Stimulated activated CD8-positive, alpha-beta memory T cell treated with anti-CD3 and anti-CD28 coated beads, Interleukin-15, amount 100 ng/mL, for 24 hours (primary cell): Measurements from ENCODE around the gene DYNC1I2.
"Not testable (repeated sequence)": the region's sequence is repeated elsewhere in the genome, so short reads cannot be mapped to it uniquely, and the experiment has no call there.

ENCODE experiments used
- DNase-seq: peaks from one replicate; pipeline ENCODE4 v3.0.0-alpha.2; 2020; ENCODE audit warnings: low read depth

Gene DYNC1I2

DNA sequence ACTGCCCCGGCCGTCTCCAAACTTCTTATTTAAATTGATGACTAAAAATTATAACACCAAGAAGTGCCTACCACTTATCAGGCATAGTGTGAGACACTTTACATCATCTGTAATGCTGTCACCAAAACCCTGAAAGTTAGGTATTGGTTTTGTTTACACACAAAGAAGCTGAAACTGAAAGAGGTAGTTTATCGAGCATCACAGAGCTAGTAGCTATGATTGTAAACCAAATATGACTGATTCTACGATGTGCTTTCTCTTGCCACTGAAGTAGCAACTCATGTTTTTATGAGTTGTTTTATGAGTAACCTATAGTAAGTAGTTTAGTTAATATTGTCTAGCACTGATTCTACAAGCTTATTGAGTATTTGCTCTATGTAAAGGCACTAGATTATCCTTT is 31.5 kb downstream of the DYNC1I2 start:
- DNase-seq, result no peak

DNA sequence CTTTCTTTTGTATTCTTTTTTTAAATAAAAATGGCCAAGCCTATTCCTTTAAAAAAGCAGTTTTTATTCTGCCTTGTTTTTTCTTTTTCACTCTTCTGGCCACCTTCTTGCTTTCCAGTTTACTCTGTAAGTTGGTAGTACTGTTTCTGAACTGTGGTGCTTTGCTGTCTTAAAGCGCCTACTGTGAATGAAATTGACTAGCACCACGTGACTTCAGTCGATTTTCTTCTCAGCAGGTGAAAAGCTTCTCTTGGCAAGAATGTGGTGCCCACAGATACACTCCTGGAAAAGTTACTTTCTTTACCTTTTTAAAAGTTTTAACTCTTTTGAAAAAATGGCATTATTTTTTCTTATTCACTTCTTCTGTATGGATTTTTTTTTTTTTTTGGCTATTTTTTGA is 32.4 kb downstream of the DYNC1I2 start:
- no peak for DNase-seq

DNA sequence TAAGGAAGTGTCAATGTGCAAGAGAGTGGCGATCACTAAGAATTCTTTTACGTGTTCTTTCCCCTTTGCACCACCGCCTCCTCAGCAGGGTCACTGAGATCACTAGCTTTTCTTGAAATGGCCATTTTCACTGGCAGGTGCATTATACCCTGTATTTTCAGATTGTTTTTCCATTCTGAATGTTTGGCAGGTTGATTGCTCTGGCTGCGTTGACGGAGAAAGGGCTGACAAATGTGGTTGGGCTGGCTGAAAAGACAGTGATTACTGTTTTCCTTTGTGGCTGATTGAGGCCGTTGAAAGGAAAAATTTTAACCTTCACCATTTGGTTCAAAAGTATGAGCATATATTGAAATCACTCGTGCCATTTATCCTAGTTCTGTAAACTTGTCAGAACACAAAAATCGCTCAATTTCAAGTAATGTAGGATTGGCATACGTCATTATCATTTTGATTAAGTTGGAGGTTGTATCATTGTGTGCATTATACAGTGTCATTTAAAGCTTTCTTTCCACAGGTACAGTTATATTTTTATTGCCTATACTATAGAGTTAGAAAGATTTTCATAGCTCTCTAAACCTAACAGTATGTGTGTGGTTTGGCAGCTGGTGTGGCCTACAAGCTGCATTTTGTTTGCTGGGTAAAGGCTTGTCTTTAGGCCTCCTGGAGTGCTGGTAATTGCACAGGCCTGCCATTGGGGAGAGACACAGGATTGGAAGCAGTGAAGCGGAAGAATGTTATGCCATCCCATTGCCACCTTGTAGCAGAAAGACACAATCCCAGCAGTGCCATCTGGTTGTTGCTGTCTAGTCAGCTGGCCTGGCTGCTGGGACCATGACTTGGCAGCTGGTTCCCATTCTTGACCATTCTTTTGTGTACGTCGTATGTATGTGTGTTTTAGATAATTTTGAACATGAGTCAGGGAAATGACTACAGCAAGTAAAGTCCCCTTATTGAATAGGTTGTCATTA is 36.7 kb downstream of the DYNC1I2 start:
- no peak for DNase-seq

DNA sequence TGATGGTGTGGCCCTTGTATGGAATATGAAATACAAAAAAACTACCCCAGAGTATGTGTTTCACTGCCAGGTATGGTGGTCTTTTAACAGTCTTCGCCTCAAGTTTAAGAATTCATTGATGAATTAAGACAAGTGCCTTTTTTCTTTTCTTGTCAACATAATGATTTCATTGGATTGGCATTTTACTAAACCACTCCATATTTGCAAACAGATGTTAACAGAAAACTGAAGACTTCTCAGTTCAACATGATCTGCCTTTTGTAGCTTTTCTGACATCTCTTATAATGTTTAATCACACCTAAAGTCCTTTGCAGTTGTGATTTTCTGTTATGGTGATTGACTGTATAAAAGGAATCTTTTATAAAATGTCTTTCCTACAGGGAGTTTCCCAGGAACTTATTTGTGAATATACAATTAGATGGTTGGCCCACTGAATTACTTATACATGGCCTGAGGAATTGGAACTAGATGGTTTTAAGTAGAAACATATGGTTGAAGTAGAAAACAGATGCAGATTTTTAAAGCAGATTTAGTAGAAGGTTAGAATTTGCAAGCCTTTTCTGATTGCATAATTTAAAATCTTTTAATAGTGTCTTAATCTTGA is 39.7 kb downstream of the DYNC1I2 start:
- DNase-seq, result no peak

DNA sequence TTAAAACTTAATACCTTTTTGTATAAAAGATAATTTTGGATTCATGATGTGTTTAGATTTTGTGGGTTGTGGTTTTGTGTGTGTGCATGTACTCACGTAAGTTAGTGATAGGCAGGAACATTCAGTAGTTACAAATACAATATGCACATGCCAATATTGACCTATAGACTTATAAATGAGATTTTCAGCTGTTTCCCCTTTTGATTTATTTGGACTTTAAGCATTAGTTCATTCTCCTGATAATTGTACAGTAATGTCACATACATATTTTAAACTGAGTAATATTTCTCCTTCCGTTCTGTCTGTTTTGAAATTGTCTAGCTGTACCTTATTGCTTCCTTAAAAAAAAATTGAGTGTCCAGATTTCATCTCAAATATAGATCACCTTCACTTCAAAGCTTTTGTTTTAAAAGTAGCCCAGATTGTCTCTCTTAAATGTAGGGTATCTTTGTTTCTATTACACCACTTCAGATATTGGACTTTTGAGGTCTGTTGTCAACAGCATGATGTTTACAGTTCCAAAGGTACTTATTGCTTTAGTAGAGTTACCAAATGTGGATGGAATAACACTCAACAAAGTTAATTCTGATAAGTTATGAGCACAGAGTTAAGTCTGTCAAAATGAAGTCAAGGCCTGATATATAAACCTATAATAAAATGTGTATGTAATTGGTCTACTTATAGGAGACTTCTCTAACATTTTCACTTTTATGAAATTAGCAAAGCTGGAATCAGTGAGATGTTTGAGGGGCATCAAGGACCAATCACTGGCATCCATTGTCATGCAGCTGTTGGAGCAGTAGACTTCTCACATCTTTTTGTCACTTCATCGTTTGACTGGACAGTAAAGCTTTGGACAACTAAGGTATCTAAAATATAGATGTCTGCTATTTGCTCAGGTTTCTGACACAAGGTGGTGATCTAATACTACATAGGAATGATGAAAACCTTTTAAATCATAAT is 42.0 kb downstream of the DYNC1I2 start:
- no peak for DNase-seq

DNA sequence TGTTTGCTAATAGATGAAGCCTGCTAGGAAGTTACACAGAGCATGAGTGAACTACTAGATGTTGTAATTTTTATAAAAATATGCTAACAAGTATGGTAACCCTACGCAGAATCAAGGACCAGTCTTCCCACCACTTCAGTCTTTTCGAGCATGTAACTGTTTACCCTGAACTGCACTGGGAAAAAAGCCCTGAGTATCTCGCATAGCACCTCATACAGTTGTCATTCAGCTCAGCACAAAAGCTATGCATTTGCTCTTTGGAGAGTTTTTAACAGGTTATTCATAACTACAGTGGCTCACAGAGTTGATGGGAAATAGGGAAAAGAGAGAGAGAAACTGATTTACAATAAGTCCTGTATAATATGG is 42.7 kb downstream of the DYNC1I2 start:
- DNase-seq, result no peak

DNA sequence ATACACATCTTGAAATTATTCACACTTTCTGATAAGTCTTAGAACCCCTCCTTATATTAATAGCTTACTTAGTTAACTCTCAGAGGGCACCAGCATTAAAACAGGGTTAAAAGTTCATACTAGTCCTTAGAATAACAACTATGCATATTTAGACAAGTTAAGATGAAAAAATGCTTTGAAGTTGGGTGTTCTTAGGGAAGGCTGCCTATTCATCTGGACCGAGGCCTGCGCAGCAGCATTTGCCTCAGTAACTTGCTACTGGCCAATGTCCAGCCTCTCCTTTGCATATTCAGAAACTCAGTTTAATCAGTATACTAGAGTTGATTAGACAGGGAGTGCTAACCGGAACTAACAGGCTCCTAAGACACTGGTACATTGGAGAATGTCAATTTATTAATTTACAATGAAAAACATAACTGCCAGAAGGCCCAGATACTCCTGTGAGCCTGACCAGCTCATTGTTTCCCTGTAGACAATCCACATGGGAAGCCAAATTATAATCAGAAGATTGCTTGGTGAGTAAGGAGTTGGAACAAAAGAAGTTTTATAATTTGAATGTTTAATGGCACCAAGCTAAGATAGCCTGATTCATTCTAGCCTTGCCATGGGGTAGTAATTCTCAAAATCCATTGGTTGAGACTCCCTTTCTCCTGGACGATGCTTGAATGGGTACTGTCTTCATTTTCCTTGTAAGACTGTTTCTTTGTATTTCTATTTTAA is 48.9 kb downstream of the DYNC1I2 start:
- DNase-seq, result no peak

DNA sequence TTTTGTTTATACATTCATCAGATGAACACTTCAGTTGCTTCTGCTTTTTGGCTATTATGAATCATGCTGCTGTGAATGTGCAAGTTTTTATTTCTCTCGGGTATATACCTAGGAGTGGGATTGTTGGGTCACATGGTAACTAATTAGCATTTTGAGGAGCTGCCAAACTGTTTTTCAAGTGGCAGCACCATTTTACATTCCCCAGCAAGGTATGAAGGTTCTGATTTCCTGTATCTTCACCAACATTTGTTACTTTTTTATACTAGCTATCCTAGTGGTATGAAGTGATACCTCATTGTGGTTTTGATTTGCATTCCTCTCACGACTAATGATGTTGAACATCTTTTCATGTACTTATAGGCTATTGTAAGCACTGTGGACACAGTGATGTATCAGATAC is 53.9 kb downstream of the DYNC1I2 start:
- DNase-seq, result no peak

DNA sequence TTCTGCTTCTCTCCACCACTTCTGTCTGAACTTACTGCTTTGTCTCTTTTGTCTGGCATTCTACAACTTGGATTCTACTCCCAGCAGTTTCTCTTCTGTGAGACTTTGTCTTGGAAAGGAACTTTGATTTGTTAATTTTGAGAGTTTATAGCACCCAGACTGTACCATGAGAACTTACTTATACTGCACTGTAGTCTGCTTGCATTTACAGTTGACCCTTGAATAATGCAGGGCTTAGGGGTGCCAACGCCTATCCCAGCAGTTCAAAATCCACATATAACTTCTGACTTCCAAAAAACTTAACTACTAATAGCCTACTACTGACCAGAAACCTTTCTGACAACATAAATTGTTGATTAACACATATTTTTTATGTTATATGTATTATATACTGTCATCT is 55.5 kb downstream of the DYNC1I2 start:
- DNase-seq, result no peak

DNA sequence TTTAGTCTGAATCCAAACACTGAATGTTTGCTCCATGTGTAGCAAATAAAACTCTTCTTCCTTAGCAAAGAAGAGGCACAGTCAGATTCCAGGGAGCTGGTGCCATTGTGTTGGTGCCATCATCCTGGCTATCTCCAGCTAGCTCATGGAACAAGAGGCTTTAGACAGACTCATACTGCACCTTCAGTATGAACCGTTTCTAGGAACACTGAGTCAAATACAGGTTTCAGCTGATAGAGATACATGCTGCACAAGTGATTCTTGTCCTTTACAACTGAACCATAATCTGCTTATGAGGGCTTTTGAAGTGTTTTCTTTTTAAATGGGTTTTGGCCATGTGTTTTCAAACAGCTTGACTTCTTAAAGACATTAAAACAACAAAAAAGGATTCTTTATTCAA is 57.9 kb downstream of the DYNC1I2 start:
- no peak for DNase-seq

DNA sequence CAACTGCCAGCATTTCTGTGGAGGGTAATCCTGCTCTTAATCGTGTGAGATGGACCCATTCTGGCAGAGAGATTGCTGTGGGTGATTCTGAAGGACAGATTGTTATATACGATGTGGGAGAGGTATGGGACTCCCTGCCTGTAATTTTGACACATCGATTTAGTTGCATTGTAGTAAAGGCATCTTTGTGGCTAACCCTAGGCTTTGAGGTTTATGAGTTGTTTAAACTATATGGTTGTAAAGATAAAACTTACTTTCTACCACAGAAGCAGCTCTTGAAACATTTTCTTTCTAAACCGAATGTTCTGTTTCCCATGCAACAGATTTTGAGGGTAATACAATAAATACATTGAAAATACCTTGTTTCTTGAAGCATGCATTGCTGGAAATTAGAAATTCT is 58.5 kb downstream of the DYNC1I2 start:
- DNase-seq, result no peak

DNA sequence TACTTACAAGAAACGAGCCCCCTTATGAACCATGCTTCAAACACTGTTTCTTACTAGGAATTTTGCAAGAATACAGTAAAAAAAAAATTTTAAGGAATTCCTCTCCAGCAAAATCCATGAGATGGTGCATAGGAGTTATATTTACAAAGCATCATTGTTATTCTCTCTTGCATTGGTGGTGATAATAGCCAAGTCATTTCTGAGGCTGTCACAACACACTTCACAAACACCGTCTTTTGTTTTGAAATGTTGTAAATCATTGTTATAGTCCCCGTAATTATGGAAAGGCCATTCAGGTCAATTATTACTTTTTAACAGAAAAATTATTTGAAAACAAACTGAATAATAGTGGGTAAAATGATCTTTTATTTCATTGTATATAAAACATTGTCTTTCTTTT is 60.1 kb downstream of the DYNC1I2 start:
- no peak for DNase-seq

DNA sequence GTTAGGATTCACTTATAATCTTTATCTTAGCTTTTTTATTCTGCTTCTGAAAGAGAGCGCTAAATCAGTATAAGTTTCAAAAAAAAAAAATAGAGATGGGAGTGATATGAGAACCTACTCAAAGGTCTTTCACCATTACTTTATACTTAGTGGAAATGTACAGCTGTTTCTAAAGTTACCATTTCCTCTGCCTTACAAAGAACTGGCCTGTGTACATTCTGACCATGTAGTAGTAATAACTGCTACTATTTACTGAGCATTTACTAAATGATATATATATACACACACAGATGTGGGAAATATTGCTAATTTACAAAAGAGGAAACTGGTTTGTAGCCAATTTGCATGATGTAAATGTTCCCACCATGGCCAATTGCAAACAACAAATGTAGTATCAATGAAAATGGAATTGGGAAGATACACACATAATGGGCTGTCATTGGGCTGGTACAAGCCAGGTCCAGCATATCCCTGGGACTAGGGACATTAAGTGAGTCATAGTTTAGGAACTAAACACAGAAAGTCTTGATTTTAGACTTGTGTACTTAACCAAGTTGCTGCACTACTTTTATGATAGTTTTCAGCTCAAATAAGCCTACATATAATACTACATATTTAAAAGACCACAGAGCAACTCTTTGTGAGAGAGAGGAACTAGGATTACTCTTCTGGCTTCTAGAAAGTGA is 67.1 kb downstream of the DYNC1I2 start:
- DNase-seq, result no peak

DNA sequence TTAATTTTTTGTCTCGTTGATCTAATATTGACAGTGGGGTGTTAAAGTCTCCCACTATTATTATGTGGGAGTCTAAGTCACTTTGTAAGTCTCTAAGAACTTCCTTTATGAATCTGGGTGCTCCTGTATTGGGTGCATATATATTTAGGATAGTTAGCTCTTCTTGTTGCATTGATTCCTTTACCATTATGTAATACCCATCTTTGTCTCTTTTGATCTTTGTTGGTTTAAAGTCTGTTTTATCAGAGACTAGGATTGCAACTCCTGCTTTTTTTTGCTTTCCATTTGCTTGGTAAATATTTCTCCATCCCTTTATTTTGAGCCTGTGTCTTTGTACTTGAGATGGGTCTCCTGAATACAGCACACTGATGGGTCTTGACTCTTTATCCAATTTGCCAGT is 71.5 kb downstream of the DYNC1I2 start:
- DNase-seq, result not testable (repeated sequence)

DNA sequence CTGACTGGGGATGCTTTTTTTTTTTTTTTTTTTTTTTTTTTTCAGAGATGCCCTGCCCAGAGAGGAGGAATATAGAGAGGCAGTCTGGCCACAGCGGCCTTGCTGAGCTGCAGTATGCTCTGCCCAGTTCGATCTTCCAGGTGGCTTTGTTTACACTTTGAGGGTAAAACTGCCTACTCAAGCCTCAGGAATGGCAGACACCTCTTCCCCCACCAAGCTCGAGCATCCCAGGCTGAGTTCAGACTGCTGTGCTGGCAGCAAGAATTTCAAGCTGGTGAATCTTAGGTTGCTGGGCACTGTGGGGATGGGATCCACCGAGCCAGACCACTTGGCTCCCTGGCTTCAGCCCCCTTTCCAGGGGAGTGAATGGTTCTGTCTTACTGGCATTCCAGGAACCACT is 73.9 kb downstream of the DYNC1I2 start:
- not testable (repeated sequence) for DNase-seq

DNA sequence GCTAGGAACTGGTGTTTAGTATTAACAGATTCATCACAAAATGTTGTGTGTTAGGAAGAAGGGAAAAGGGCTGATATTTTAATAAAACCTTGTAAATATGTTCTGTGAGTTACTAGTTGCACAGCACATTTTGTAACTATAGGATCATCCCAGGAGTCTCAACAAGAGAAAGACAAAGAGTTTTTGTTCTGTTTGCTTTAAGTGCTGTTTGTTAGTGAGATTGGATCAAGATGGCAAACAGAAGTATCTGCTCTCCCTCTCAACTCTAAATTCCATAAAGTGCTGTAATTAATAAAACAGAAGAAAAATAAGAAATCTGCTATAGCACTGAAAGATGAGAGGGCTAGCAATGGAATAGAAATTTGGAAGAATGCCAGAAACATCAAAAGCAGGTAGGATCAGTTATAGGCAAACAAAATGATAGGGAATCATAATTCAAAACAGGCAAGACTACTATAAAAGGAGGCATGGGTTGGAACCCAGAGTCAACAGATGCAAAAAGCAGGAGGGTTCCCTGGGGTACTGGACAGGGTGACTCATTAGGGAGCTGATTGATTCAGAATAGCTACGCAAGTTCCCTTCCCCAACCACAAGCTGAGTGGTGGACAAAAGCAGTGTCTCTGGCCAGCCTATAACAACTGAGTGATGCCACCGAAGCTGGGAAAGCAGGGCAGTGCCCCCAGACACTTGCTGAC is 75.8 kb downstream of the DYNC1I2 start:
- DNase-seq, result no peak

DNA sequence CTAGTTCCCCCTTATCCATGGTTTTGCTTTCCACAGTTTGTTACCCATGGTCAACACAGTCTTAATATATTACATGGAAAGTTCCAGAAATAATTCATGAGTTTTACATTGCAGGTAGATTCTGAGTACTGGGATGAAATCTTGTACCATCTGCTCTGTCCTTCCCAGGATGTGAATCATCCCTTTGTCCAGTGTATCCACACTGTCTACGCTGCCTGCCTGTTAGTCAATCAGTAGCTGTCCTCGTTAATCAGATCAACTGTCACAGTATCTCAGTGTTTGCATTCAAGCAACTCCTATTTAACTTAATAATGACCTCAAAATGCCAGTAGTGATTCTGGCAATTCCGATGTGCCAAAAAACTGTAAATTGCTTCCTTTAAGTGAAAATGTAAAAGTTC is 76.3 kb downstream of the DYNC1I2 start:
- DNase-seq, result no peak

DNA sequence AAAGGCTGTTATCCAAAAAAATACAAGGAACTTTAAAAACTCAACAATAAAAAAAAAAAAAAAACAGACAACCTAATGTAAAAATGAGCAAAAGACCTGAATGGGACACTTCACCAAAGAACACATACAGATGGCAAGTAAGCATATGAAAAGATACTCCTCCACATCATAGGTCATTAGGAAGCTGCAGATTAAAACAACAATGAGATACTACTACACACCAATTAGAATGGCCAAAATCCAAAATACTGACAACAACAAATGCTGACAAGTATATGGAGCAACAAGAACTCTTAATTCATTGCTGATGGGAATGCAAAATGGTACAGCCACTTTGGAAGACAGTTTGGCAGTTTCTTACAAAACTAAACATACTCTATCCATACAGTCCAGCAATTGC is 84.2 kb downstream of the DYNC1I2 start:
- no peak for DNase-seq

DNA sequence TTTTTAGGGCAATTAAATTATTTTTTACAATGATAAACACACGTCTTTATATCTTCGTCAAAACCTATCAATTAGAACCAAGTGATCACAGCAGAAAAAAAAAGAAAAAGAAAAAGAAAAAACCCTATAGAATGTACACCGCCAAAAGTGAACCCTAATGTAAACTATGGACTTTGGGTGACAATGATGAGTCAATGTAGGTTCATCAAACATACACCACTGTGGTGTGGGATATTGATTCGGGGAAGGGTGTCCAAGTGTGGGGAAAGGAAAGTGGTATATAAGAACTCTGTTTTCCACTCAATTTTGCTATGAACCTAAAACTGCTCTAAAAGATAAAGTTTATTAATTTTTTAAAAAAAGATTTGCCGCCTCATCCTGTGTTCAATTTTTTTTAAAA is 85.1 kb downstream of the DYNC1I2 start:
- no peak for DNase-seq

DNA sequence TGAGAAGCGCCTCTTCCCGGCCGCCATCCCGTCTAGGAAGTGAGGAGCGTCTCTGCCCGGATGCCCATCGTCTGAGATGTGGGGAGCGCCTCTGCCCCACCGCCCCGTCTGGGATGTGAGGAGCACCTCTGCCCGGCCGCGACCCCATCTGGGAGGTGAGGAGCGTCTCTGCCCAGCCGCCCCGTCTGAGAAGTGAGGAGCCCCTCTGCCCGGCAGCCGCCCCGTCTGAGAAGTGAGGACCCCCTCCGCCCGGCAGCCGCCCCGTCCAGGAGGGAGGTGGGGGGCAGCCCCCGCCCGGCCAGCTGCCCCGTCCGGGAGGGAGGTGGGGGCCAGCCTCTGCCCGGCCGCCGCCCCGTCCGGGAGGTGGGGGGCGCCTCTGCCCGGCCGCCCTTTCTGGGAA is 87.3 kb downstream of the DYNC1I2 start:
- not testable (repeated sequence) for DNase-seq

DNA sequence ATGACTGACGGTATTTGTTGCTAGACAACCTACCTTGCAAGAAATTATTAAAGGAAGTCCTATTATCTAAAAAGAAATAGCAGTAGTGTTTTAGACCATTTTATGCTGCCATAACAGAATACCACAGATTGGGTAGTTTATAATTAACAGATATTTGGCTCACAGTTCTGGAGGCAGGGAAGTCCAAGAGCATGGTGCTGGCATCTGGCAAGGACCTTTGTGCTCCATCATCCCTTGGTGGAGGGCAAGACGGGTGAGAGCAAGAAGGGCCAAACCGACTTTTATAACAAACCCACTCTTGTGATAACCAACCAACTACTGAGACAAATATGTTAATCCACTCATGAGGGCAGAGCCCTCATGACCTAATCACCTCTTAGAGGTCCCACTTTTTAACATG is 91.2 kb downstream of the DYNC1I2 start:
- DNase-seq, result no peak
